Neural cell (in vitro differentiated cells): ENCODE data around the gene GRHL3. TPM values are rescaled to one million over a fixed set of nuclear protein-coding genes. Genes with fewer than 3 reads are reported as not detected.

Source experiments
- H2AFZ ChIP-seq: fragments of 200-600, 300-800 bp; sonication (generic), shearing (Covaris generic); 2 replicates; pipeline ENCODE4 v1.6.0; 2014; ENCODE audit warnings: low read depth, mild to moderate bottlenecking, antibody characterized with exemption, low read length, moderate library complexity
- H3F3A ChIP-seq: fragments of 200-600 bp; shearing (Covaris generic); 2 replicates; pipeline ENCODE4 v1.6.1; 2016; ENCODE audit warnings: mild to moderate bottlenecking, moderate library complexity, mixed read lengths, antibody characterized with exemption, low read length; ENCODE audit not compliant: insufficient read depth, poor library complexity, severe bottlenecking
- H3K27ac ChIP-seq: fragments of 200-600, 300-800 bp; sonication (generic), shearing (Covaris generic); 2 replicates; pipeline ENCODE4 v1.5.1; 2014; ENCODE audit warnings: mild to moderate bottlenecking, low read length, moderate library complexity
- H3K27me3 ChIP-seq: fragments of 300-800, 200-600 bp; sonication (generic), shearing (Covaris generic); 2 replicates; pipeline ENCODE4 v1.6.0; 2014; ENCODE audit warnings: mild to moderate bottlenecking, low read depth, low read length, moderate library complexity; ENCODE audit not compliant: insufficient read depth
- H3K36me3 ChIP-seq: fragments of 300-800, 200-600 bp; sonication (generic), shearing (Covaris generic); 2 replicates; pipeline ENCODE4 v1.5.1; 2014; ENCODE audit warnings: mild to moderate bottlenecking, antibody characterized with exemption, low read length, moderate library complexity; ENCODE audit not compliant: insufficient read depth
- H3K4me2 ChIP-seq: fragments of 300-800, 200-600 bp; sonication (generic), shearing (Covaris generic); 2 replicates; pipeline ENCODE4 v1.6.0; 2014; ENCODE audit warnings: mild to moderate bottlenecking, low read length
- H3K4me3 ChIP-seq: fragments of 300-800, 200-600 bp; sonication (generic), shearing (Covaris generic); 2 replicates; pipeline ENCODE4 v1.5.1; 2014; ENCODE audit warnings: mild to moderate bottlenecking, low read length, moderate library complexity
- H3K79me2 ChIP-seq: fragments of 200-600 bp; shearing (Covaris generic); replicated peaks from 2 replicates; pipeline ENCODE4 v1.6.0; 2014; ENCODE audit warnings: mild to moderate bottlenecking, low read length, moderate library complexity; ENCODE audit not compliant: insufficient read depth
- H3K9ac ChIP-seq: fragments of 300-800, 200-600 bp; sonication (generic), shearing (Covaris generic); 2 replicates; pipeline ENCODE4 v1.6.1; 2016; ENCODE audit warnings: mild to moderate bottlenecking, low read length, mixed read lengths
- H3K9me2 ChIP-seq: fragments of 200-600 bp; shearing (Covaris generic); 2 replicates; pipeline ENCODE4 v1.6.1; 2016; ENCODE audit warnings: mild to moderate bottlenecking, low read length, mixed read lengths; ENCODE audit not compliant: insufficient read depth
- H3K9me3 ChIP-seq: fragments of 200-600, 300-800 bp; sonication (generic), shearing (Covaris generic); 2 replicates; pipeline ENCODE4 v1.6.1; 2016; ENCODE audit warnings: mild to moderate bottlenecking, mixed run types, low read length, moderate library complexity, mixed read lengths
- H4K20me1 ChIP-seq: fragments of 200-600 bp; shearing (Covaris generic); 2 replicates; pipeline ENCODE4 v1.6.1; 2016; ENCODE audit warnings: mild to moderate bottlenecking, mixed run types; ENCODE audit not compliant: insufficient read depth
- EP300 ChIP-seq: fragments of 450-650 bp; conservative IDR thresholded peaks from 2 replicates; pipeline ENCODE4 v1.6.1; 2014; ENCODE audit warnings: antibody characterized with exemption, mild to moderate bottlenecking, moderate library complexity; ENCODE audit not compliant: poor library complexity, severe bottlenecking
- EZH2 ChIP-seq: fragments of 200-600, 300-800 bp; shearing (Covaris generic), sonication (generic); IDR thresholded peaks from 2 replicates; pipeline ENCODE4 v1.6.1; 2014; ENCODE audit warnings: antibody characterized with exemption, low read length, borderline replicate concordance, mild to moderate bottlenecking; ENCODE audit not compliant: insufficient read depth, poor library complexity, severe bottlenecking
- MXI1 ChIP-seq: fragments of 450-650 bp; conservative IDR thresholded peaks from 2 replicates; pipeline ENCODE4 v1.6.1; 2014; ENCODE audit warnings: antibody characterized with exemption, mild to moderate bottlenecking; ENCODE audit not compliant: poor library complexity, severe bottlenecking
- POLR2AphosphoS5 ChIP-seq: IDR thresholded peaks from 2 replicates; pipeline ENCODE4 v1.6.1; 2012
- RAD21 ChIP-seq: fragments of 450-650 bp; conservative IDR thresholded peaks from 2 replicates; pipeline ENCODE4 v1.6.1; 2014; ENCODE audit warnings: antibody characterized with exemption, mild to moderate bottlenecking, moderate library complexity
- SMC3 ChIP-seq: fragments of 450-650 bp; conservative IDR thresholded peaks from 2 replicates; pipeline ENCODE4 v1.6.1; 2014; ENCODE audit warnings: antibody characterized with exemption, mild to moderate bottlenecking, moderate library complexity; ENCODE audit not compliant: poor library complexity
- TAF1 ChIP-seq: IDR thresholded peaks from 2 replicates; pipeline ENCODE4 v1.6.1; 2012; ENCODE audit warnings: low read depth
- polyA plus RNA-seq: library from polyadenylated mRNA; depleted of rRNA; stranded (reverse); fragments of >200 nt; gene quantifications from 2 replicates; pipeline ENCODE4 v1.2.3, GENCODE V29; 2014
- TF ChIP-seq, protein P1 (sequence below): IDR thresholded peaks from 2 replicates; pipeline ENCODE4 v1.6.1; 2012; ENCODE audit warnings: borderline replicate concordance
- TF ChIP-seq, protein P2 (sequence below): fragments of 450-650 bp; IDR thresholded peaks from 2 replicates; pipeline ENCODE4 v1.5.1; 2014; ENCODE audit warnings: antibody characterized with exemption, mild to moderate bottlenecking, moderate library complexity; ENCODE audit not compliant: poor library complexity, severe bottlenecking

Gene GRHL3
- polyA plus RNA-seq, 1 donor from 2014 or later, result not detected

- H3K9me2 ChIP-seq, result no peaks in the 10 kb centered on the region
- H2AFZ ChIP-seq, result no peak overlapping the region
- no peak overlapping the region for H3K4me2 ChIP-seq
- no peak overlapping the region for H3K27ac ChIP-seq
- H3K27me3 ChIP-seq, result peaks cover 42% of the 10 kb centered on the region
- H3K9ac ChIP-seq, result no peak overlapping the region
- no peak overlapping the region for H3K4me3 ChIP-seq
- no peaks in the 10 kb centered on the region for H3K9me3 ChIP-seq
- H3F3A ChIP-seq, result no peaks in the 10 kb centered on the region
- H3K79me2 ChIP-seq, result no peaks in the 10 kb centered on the region
- no peak for TF ChIP-seq POLR2AphosphoS5
- no peak for TF ChIP-seq SMC3
- no peak for TF ChIP-seq EZH2
- TF ChIP-seq, protein P1, sequence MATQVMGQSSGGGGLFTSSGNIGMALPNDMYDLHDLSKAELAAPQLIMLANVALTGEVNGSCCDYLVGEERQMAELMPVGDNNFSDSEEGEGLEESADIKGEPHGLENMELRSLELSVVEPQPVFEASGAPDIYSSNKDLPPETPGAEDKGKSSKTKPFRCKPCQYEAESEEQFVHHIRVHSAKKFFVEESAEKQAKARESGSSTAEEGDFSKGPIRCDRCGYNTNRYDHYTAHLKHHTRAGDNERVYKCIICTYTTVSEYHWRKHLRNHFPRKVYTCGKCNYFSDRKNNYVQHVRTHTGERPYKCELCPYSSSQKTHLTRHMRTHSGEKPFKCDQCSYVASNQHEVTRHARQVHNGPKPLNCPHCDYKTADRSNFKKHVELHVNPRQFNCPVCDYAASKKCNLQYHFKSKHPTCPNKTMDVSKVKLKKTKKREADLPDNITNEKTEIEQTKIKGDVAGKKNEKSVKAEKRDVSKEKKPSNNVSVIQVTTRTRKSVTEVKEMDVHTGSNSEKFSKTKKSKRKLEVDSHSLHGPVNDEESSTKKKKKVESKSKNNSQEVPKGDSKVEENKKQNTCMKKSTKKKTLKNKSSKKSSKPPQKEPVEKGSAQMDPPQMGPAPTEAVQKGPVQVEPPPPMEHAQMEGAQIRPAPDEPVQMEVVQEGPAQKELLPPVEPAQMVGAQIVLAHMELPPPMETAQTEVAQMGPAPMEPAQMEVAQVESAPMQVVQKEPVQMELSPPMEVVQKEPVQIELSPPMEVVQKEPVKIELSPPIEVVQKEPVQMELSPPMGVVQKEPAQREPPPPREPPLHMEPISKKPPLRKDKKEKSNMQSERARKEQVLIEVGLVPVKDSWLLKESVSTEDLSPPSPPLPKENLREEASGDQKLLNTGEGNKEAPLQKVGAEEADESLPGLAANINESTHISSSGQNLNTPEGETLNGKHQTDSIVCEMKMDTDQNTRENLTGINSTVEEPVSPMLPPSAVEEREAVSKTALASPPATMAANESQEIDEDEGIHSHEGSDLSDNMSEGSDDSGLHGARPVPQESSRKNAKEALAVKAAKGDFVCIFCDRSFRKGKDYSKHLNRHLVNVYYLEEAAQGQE, result no peak
- no peak for TF ChIP-seq EP300
- TF ChIP-seq TAF1, result no peak
- TF ChIP-seq RAD21, result no peak
- TF ChIP-seq, protein P2, sequence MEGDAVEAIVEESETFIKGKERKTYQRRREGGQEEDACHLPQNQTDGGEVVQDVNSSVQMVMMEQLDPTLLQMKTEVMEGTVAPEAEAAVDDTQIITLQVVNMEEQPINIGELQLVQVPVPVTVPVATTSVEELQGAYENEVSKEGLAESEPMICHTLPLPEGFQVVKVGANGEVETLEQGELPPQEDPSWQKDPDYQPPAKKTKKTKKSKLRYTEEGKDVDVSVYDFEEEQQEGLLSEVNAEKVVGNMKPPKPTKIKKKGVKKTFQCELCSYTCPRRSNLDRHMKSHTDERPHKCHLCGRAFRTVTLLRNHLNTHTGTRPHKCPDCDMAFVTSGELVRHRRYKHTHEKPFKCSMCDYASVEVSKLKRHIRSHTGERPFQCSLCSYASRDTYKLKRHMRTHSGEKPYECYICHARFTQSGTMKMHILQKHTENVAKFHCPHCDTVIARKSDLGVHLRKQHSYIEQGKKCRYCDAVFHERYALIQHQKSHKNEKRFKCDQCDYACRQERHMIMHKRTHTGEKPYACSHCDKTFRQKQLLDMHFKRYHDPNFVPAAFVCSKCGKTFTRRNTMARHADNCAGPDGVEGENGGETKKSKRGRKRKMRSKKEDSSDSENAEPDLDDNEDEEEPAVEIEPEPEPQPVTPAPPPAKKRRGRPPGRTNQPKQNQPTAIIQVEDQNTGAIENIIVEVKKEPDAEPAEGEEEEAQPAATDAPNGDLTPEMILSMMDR, result no peak
- TF ChIP-seq MXI1, result no peak
- no peaks in the 10 kb centered on the region for H4K20me1 ChIP-seq
- no peaks in the 10 kb centered on the region for H3K36me3 ChIP-seq
Measured at GRCh38 chr1:24317081-24317480, 2.1 kb upstream of the GRHL3 start.

DNA sequence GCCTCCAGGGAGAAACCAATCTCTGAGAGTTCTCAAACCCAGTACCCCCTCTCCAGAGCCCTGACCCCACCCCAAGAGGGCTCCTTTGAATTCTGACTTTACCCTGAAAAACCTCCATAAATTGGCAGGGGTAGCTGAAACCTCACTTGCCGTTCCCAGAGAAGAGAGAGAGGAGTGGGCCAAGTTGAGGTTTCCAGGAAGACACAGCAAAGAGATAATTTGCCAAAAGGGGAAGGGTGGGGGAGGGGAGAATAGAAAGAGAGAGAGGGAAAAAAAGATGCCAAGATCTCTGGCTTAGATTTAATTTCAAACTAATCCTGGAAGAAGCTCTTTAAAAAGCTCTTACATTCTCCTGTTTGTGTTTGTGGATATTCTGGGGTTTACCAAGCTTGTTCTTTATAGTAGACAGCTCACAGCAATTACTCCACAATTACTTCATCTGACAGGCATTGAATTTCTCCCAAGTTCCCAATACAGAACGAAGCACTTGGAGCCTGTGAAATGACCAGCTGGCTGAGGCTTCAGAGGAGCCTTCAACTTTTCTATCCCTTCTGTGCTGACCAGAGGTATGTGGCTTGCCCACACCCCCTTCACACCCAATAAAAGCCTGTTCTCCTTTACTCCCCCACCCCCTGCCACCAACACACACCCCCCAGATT is 1.1 kb upstream of the GRHL3 start:
- no peaks in the 10 kb centered on the region for H3K36me3 ChIP-seq
- no peaks in the 10 kb centered on the region for H3F3A ChIP-seq
- no peaks in the 10 kb centered on the region for H3K9me3 ChIP-seq
- no peak overlapping the region for H3K4me3 ChIP-seq
- H3K9me2 ChIP-seq, result no peaks in the 10 kb centered on the region
- no peak for TF ChIP-seq MXI1
- TF ChIP-seq EZH2, result no peak
- no peak for TF ChIP-seq SMC3
- no peak for TF ChIP-seq TAF1
- TF ChIP-seq RAD21, result no peak
- no peak for TF ChIP-seq POLR2AphosphoS5
- TF ChIP-seq, protein P2, result no peak
- H4K20me1 ChIP-seq, result no peaks in the 10 kb centered on the region
- H3K4me2 ChIP-seq, result no peak overlapping the region
- no peak overlapping the region for H2AFZ ChIP-seq
- no peaks in the 10 kb centered on the region for H3K79me2 ChIP-seq
- H3K27me3 ChIP-seq, result peaks cover 52% of the 10 kb centered on the region
- H3K9ac ChIP-seq, result no peak overlapping the region
- H3K27ac ChIP-seq, result no peak overlapping the region
